K562 (cell line): Measurements from ENCODE around the gene AMZ2.

Experiments used
- NFE2 ChIP-seq: IDR thresholded peaks from 2 replicates; pipeline ENCODE4 v1.6.1; 2014; ENCODE audit warnings: antibody characterized with exemption, low read depth
- TAF1 ChIP-seq: IDR thresholded peaks from 2 replicates; pipeline ENCODE4 v1.6.1; 2011; ENCODE audit warnings: mild to moderate bottlenecking, low read length, moderate library complexity; ENCODE audit not compliant: insufficient read depth, control insufficient read depth, severe bottlenecking; ENCODE audit errors: extremely low read depth
- YBX1 ChIP-seq: fragments of 450-650 bp; IDR thresholded peaks from 2 replicates; pipeline ENCODE4 v1.7.1; 2016; ENCODE audit warnings: mild to moderate bottlenecking
- ZNF133 ChIP-seq: fragments of 250-450 bp; sonication (Bioruptor Pico); IDR thresholded peaks from 2 replicates; pipeline ENCODE4 v1.4.0; 2020; ENCODE audit warnings: mild to moderate bottlenecking

DNA sequence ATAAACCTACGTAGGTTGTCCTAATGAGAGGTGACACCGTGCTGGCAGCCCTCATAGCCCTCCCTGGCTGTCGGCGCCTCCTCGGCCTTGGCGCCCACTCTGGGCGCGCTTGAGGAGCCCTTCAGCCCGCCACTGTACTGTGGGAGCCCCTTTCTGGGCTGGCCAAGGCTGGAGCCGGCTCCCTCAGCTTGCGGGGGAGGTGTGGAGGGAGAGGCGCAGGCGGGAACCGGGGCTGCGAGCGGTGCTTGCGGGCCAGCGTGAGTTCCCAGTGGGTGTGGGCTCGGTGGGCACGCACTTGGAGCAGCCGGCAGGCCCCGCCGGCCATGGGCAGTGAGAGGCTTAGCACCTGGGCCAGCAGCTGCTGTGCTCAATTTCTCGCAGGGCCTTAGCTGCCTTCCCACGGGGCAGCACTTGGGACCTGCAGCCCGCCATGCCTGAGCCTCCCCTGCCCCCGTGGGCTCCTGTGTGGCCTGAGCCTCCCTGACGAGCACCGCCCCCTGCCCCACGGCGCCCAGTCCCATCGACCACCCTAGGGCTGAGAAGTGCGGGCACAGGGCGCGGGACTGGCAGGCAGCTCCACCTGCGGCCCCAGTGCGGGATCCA lies 40.1 kb upstream of the AMZ2 start:
- TF ChIP-seq ZNF133 (no peak), TAF1 (no peak), YBX1 (no peak), NFE2 (no peak)
